ENCODE measurements around the gene LCN15. TPM values are rescaled to one million over a fixed set of nuclear protein-coding genes. Genes with fewer than 3 reads are reported as not detected.

The LCN15 gene
- total and polyA plus RNA-seq, 2 experiments from 2014 or later = 0.76 to 0.90 TPM

- TF ChIP-seq ZNF462 (CRISPR knock-in tag; IDR thresholded peaks at IDR 0.05) = no peak
- TF ChIP-seq ETS1 (IDR thresholded peaks at IDR 0.05) = no peak
- no peak for TF ChIP-seq POLR2AphosphoS5 (IDR thresholded peaks at IDR 0.05; ENCODE audit: low read depth)
These were observed 13.1 kb downstream of the LCN15 start (continued) for GRCh38 chr9:136751244-136751643.

- H2AFZ ChIP-seq = no peak overlapping the region
- H4K20me1 ChIP-seq (replicated peaks; ENCODE audit: insufficient read depth) = no peaks in the 10 kb centered on the region
- TF ChIP-seq JUNB (IDR thresholded peaks at IDR 0.05; ENCODE audit: unreplicated experiment) (no peak), EZH2 (IDR thresholded peaks at IDR 0.05; ENCODE audit: low read depth, unreplicated experiment) (no peak), CREB1 (CRISPR knock-in tag; IDR thresholded peaks at IDR 0.05; ENCODE audit: low read depth) (no peak), ETS1 (IDR thresholded peaks at IDR 0.05) (no peak)
- Mint-ChIP-seq H3K9me3 (peaks cover 18% of the 10 kb centered on the region), H3K36me3 (ENCODE audit: low read depth) (peaks cover 3% of the 10 kb centered on the region; the same call in 2 of the 3 replicates), H3K27ac (no peak overlapping the region), H3K4me1 (no peaks in the 10 kb centered on the region; the same call in 2 of the 3 replicates), H3K27me3 (ENCODE audit: insufficient read depth, low read depth, poor library complexity) (peaks cover 4% of the 10 kb centered on the region), H3K4me3 (no peak overlapping the region)
- H3K4me1 ChIP-seq (ENCODE audit: insufficient read depth) = no peaks in the 10 kb centered on the region
- no peaks in the 10 kb centered on the region for H3K9me2 ChIP-seq (ENCODE audit: insufficient read depth)
- ATAC-seq = no peak
- H3K36me3 ChIP-seq (ENCODE audit: insufficient read depth) = no peaks in the 10 kb centered on the region
- no peak for DNase-seq (ENCODE audit: low spot score)
- H3K79me2 ChIP-seq (replicated peaks; ENCODE audit: insufficient read depth) = no peaks in the 10 kb centered on the region
- H3K4me2 ChIP-seq = no peak overlapping the region
- H3F3A ChIP-seq (replicated peaks; ENCODE audit: low read depth) = no peaks in the 10 kb centered on the region
- no peak overlapping the region for H3K27ac ChIP-seq (ENCODE audit: low read depth)
- no peaks in the 10 kb centered on the region for H3K27me3 ChIP-seq (ENCODE audit: insufficient read depth)
- no peak overlapping the region for H3K4me3 ChIP-seq
These were observed 13.8 kb downstream of the LCN15 start for GRCh38 chr9:136750526-136750925.
